Activated CD4-positive, alpha-beta T cell treated with anti-CD3 and anti-CD28 coated beads, Interleukin-10, Interleukin-2, amounts not matched to agents 100 ng/mL and 50 ng/mL, durations not matched to agents 16 hours and 8 hours (primary cell): ENCODE data around the gene IL27RA.
"Not testable (repeated sequence)": the region's sequence is repeated elsewhere in the genome, so short reads cannot be mapped to it uniquely, and the experiment has no call there.

Source experiments
- DNase-seq: peaks from one replicate; pipeline ENCODE4 v3.0.0-alpha.2; 2020

The IL27RA gene

GRCh38 chr19:14033946-14034345 lies 2.4 kb downstream of the IL27RA start:
- no peak for DNase-seq

GRCh38 chr19:14035159-14035558 lies 3.6 kb downstream of the IL27RA start:
- not testable (repeated sequence) for DNase-seq

- no peak for DNase-seq
These were observed 4.1 kb downstream of the IL27RA start for GRCh38 chr19:14035706-14036105.

- no peak for DNase-seq
These were observed 7.6 kb downstream of the IL27RA start for GRCh38 chr19:14039181-14039580.

GRCh38 chr19:14042659-14043608 lies 11.4 kb downstream of the IL27RA start:
- peak; percentile 64 for DNase-seq

GRCh38 chr19:14047866-14048265 lies 16.3 kb downstream of the IL27RA start:
- DNase-seq, result not testable (repeated sequence)

- DNase-seq, result peak; percentile 77
These were observed 17.0 kb downstream of the IL27RA start for GRCh38 chr19:14048443-14049153.

GRCh38 chr19:14050512-14050911 lies 18.9 kb downstream of the IL27RA start:
- no peak for DNase-seq

GRCh38 chr19:14050961-14051360 lies 19.4 kb downstream of the IL27RA start:
- DNase-seq, result not testable (repeated sequence)

GRCh38 chr19:14051980-14052379 lies 20.4 kb downstream of the IL27RA start:
- no peak for DNase-seq

GRCh38 chr19:14052470-14052869 lies 20.9 kb downstream of the IL27RA start:
- no peak for DNase-seq

GRCh38 chr19:14053032-14053431 lies 21.5 kb downstream of the IL27RA start:
- no peak for DNase-seq

- no peak for DNase-seq
These were observed 21.9 kb downstream of the IL27RA start for GRCh38 chr19:14053500-14053899.

GRCh38 chr19:14054099-14054498 lies 22.5 kb downstream of the IL27RA start:
- DNase-seq, result no peak

- no peak for DNase-seq
These were observed 23.2 kb downstream of the IL27RA start for GRCh38 chr19:14054721-14055120.

- DNase-seq, result no peak
These were observed 23.8 kb downstream of the IL27RA start for GRCh38 chr19:14055396-14055795.

- DNase-seq, result no peak
These were observed 24.6 kb downstream of the IL27RA start for GRCh38 chr19:14056069-14056666.

GRCh38 chr19:14056741-14057356 lies 25.3 kb downstream of the IL27RA start:
- no peak for DNase-seq

GRCh38 chr19:14058182-14059092 lies 26.9 kb downstream of the IL27RA start:
- DNase-seq, result no peak

GRCh38 chr19:14059093-14059480 lies 27.5 kb downstream of the IL27RA start:
- peak; percentile 52 for DNase-seq

- DNase-seq, result no peak
These were observed 28.1 kb downstream of the IL27RA start for GRCh38 chr19:14059652-14060155.
